Parathyroid adenoma (tissue), 2 donors: ENCODE data around the gene DCTN2.

Experiments used
- H2AFZ ChIP-seq: fragments of 300-600 bp; sonication (generic); one replicate; pipeline ENCODE4 v1.7.0; 2017; ENCODE audit warnings: antibody characterized with exemption, mild to moderate bottlenecking
- H3K27ac ChIP-seq: fragments of 300-600 bp; sonication (generic); one replicate; pipeline ENCODE4 v1.7.0; 2017
- H3K27me3 ChIP-seq: fragments of 300-600 bp; sonication (generic); one replicate; pipeline ENCODE4 v1.7.0; 2017; ENCODE audit warnings: low read length; ENCODE audit not compliant: control insufficient read depth, insufficient read depth
- H3K36me3 ChIP-seq: fragments of 300-600 bp; sonication (generic); one replicate; pipeline ENCODE4 v1.7.0; 2017; ENCODE audit warnings: low read length; ENCODE audit not compliant: control insufficient read depth, insufficient read depth
- H3K4me1 ChIP-seq: fragments of 300-600 bp; sonication (generic); one replicate; pipeline ENCODE4 v1.7.0; 2017; ENCODE audit warnings: control low read depth
- H3K4me2 ChIP-seq: fragments of 300-600 bp; sonication (generic); one replicate; pipeline ENCODE4 v1.7.0; 2017; ENCODE audit warnings: low read length
- H3K4me3 ChIP-seq: fragments of 300-600 bp; sonication (generic); one replicate; pipeline ENCODE4 v1.7.0; 2017; ENCODE audit warnings: low read depth, low read length
- H3K79me2 ChIP-seq: fragments of 300-600 bp; sonication (generic); one replicate; pipeline ENCODE4 v1.7.0; 2017; ENCODE audit warnings: control low read depth
- H3K9ac ChIP-seq: fragments of 300-600 bp; sonication (generic); one replicate; pipeline ENCODE4 v1.7.0; 2017; ENCODE audit warnings: mild to moderate bottlenecking
- H3K9me3 ChIP-seq: fragments of 300-600 bp; sonication (generic); one replicate; pipeline ENCODE4 v1.7.0; 2017; ENCODE audit warnings: low read length; ENCODE audit not compliant: control insufficient read depth
- TF ChIP-seq, protein P1 (sequence below): fragments of 300-600 bp; sonication (generic); IDR thresholded peaks from one replicate; pipeline ENCODE4 v1.7.0; 2017; ENCODE audit warnings: antibody characterized with exemption, mild to moderate bottlenecking
- donor health status: primary hyperparathyroidism.

The DCTN2 gene

GRCh38 chr12:57523706-57524614 lies 23.0 kb downstream of the DCTN2 start:
- Histone ChIP-seq H2AFZ (no peak overlapping the region), H3K9me3 (no peaks in the 10 kb centered on the region), H3K4me1 (peaks cover 28% of the 10 kb centered on the region), H3K36me3 (no peaks in the 10 kb centered on the region), H3K27me3 (no peaks in the 10 kb centered on the region), H3K9ac (no peak overlapping the region), H3K27ac (peak overlapping the region; percentile 99), H3K4me2 (peak overlapping the region; percentile 69), H3K79me2 (peaks cover 14% of the 10 kb centered on the region), H3K4me3 (peak overlapping the region; percentile 68)
- TF ChIP-seq, protein P1, sequence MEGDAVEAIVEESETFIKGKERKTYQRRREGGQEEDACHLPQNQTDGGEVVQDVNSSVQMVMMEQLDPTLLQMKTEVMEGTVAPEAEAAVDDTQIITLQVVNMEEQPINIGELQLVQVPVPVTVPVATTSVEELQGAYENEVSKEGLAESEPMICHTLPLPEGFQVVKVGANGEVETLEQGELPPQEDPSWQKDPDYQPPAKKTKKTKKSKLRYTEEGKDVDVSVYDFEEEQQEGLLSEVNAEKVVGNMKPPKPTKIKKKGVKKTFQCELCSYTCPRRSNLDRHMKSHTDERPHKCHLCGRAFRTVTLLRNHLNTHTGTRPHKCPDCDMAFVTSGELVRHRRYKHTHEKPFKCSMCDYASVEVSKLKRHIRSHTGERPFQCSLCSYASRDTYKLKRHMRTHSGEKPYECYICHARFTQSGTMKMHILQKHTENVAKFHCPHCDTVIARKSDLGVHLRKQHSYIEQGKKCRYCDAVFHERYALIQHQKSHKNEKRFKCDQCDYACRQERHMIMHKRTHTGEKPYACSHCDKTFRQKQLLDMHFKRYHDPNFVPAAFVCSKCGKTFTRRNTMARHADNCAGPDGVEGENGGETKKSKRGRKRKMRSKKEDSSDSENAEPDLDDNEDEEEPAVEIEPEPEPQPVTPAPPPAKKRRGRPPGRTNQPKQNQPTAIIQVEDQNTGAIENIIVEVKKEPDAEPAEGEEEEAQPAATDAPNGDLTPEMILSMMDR = no peak

DNA sequence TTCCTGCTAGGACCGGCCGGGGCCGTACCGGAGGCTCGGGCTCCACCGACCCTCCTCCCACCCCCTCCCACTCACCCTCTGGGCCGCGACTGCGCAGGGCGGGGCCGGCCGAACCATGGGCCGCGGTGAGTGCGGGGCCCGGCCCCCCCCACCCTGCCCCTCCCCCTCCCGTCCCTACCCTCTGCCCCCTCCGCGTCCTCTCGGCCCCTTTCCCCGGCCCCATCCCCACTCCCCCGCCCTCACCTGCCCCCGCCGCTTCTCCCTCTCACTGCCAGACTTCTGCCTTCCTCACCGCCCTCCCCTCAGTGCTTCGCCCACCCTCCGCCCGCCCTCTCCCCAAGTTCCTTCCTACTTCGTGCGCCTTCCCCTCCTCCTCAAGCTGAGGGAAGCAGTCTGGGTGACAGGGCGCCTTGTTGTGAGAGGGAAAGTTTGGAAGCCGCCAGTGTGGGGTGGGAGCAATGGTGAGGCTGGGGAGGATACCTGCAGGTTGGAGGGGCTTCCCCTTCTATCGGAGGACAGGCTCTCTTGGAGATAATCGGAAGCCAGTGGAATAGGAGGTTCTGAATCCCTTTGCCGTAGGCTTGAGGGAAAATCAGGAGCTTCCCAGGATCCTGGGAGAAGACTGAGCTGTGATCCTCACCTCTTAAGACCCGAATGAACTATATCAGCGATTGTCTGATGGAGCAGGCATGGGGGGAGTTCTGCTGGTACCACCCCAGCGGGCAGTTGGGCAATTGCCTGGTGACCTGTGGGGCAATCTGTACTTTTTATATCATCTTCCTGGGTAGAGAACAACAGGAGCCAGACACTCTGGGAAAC lies 23.9 kb downstream of the DCTN2 start:
- H3K36me3 ChIP-seq = no peaks in the 10 kb centered on the region
- peak overlapping the region; percentile 68 for H3K4me3 ChIP-seq
- peak overlapping the region; percentile 79 for H2AFZ ChIP-seq
- H3K4me1 ChIP-seq = peaks cover 37% of the 10 kb centered on the region
- no peak overlapping the region for H3K9ac ChIP-seq
- no peaks in the 10 kb centered on the region for H3K9me3 ChIP-seq
- peak overlapping the region; percentile 69 for H3K4me2 ChIP-seq
- peak overlapping the region; percentile 99 for H3K27ac ChIP-seq
- peaks cover 20% of the 10 kb centered on the region for H3K79me2 ChIP-seq
- TF ChIP-seq, protein P1 = no peak
- H3K27me3 ChIP-seq = no peaks in the 10 kb centered on the region

DNA sequence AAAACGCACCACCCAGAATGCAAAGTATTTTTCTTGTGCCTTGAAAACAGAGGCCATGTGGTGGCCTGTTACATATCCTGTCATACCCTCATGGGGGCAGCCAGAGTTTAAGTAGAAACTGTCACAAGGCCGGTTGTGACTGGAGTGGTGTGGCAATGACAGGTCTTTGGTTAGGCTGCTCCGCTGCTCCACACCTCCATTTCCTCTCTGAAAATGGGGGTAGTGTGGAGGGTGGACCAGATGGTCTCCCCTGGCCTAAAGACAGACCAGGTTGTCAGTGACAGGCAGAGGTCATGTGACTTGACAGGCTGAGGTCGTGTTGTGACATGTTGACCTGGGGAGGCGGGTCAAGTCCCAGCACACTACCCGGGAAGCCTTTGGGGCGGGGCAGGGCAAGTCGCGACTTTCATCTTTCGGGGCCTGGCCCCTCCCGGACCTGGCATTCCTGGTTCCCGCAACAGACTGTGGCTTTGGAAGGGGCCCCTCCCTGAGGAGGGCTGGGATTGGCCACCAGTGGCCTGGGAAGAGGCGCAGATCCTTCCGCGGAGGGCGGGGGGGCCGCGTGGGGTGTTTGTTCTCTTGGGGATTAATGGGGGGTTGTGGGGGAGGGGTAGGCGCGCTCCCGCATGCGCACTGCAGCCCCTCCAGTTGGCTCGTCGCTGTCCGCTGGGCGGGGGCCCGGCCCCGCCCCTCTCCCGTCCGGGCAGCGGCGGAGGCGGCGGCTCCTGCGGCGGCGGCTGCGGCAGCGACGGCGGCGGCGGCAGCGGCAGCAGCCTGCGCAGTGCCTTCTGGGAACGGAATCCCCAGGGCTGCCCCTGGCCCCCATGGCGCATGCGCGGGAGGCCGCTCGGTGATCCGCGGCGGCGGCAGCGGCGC lies 24.7 kb downstream of the DCTN2 start, which contains the start of gene MBD6:
Gene MBD6 (plus strand): TSS at position 814 of the 876 bp plus-strand sequence. CDS start 1,480 bp downstream, outside the sequence.
- Histone ChIP-seq H3K27ac (peak within 1 kb of the TSS; percentile 99), H3K9me3 (no peaks in the 10 kb centered on the region), H2AFZ (peak within 1 kb of the TSS; percentile 91), H3K9ac (peak within 1 kb of the TSS; percentile 31), H3K4me1 (peaks cover 39% of the 10 kb centered on the region), H3K4me3 (peak within 1 kb of the TSS; percentile 68), H3K27me3 (no peaks in the 10 kb centered on the region), H3K79me2 (peaks cover 23% of the 10 kb centered on the region), H3K4me2 (peak within 1 kb of the TSS; percentile 69), H3K36me3 (no peaks in the 10 kb centered on the region)
- TF ChIP-seq, protein P1 = no peak

GRCh38 chr12:57521525-57522010 lies 25.4 kb downstream of the DCTN2 start:
- H3K9me3 ChIP-seq = no peaks in the 10 kb centered on the region
- H3K9ac ChIP-seq = no peak overlapping the region
- H3K36me3 ChIP-seq = no peaks in the 10 kb centered on the region
- peak overlapping the region; percentile 91 for H2AFZ ChIP-seq
- peaks cover 23% of the 10 kb centered on the region for H3K79me2 ChIP-seq
- H3K4me1 ChIP-seq = peaks cover 39% of the 10 kb centered on the region
- H3K4me2 ChIP-seq = peak overlapping the region; percentile 57
- peak overlapping the region; percentile 99 for H3K27ac ChIP-seq
- peak overlapping the region; percentile 52 for H3K4me3 ChIP-seq
- H3K27me3 ChIP-seq = no peaks in the 10 kb centered on the region
- TF ChIP-seq, protein P1 = no peak
